VCaP (cell line): ENCODE measurements around the gene NLRP1.

Source experiments
- H3K27ac ChIP-seq: fragments of 450-650 bp; 2 replicates; pipeline ENCODE4 v1.5.1; 2017
- TF ChIP-seq, protein P1 (sequence below): fragments of 450-650 bp; conservative IDR thresholded peaks from 2 replicates; pipeline ENCODE4 v1.5.1; 2017; ENCODE audit warnings: mild to moderate bottlenecking, moderate library complexity

NLRP1 gene

DNA sequence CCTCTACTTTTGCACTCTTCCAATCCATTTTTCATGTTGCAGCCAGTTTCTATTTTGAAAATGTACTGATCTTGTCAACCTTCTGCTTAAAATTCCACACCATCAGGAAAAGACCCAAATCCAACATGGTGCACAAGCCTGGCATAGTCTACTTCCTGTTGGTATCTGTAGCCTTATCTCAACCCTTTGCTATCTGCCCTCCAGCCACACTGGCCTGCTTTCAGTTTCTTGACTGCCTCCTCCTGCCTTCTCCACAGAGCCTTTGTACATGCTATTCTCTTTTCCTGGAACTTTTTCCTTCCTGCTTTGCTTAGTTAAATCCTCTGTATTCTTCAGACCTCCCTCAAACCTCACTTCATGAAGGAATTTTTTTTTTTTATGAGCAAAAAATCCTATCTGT, 31.5 kb downstream of the NLRP1 start:
- TF ChIP-seq, protein P1, sequence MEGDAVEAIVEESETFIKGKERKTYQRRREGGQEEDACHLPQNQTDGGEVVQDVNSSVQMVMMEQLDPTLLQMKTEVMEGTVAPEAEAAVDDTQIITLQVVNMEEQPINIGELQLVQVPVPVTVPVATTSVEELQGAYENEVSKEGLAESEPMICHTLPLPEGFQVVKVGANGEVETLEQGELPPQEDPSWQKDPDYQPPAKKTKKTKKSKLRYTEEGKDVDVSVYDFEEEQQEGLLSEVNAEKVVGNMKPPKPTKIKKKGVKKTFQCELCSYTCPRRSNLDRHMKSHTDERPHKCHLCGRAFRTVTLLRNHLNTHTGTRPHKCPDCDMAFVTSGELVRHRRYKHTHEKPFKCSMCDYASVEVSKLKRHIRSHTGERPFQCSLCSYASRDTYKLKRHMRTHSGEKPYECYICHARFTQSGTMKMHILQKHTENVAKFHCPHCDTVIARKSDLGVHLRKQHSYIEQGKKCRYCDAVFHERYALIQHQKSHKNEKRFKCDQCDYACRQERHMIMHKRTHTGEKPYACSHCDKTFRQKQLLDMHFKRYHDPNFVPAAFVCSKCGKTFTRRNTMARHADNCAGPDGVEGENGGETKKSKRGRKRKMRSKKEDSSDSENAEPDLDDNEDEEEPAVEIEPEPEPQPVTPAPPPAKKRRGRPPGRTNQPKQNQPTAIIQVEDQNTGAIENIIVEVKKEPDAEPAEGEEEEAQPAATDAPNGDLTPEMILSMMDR, result no peak
- no peak overlapping the region for H3K27ac ChIP-seq

DNA sequence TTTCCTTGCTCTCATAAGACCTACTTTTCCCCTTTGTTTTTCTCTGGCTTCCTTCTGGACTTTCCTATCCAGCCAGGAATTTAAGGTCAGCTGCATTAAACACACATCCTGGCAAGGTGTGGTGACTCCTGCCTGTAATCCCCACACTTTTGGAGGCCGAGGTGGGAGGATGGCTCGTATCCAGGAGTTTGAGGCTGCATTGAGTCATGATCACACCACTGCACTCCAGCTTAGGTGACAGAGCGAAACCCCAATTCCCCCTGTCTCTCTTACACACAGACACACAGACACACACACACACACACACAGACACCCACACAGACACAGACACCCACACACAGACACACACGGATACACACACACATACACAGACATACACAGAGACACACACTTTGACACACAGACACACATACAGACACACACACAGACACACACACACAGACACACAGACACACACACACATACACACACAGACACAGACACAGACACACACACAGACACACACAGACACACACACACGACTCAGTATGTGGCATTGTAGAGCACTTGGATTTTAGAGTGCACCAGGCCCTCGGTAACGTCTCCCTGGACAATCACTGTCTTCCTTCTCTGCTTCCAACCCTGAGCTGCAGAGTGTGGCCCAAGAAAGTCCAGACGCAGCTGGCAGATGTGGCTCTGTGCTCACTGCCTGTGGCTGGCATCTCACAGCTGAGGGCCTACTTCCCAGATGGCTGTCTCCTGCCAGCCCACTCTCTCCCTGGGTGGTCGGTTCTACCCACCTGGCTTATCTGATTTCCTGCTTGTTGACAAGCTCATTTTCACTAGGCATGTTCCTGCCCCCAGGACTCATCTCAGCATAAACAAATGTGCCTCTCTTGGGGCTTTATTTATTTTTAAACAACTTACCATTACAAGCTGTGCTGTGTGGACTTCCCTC, 39.0 kb downstream of the NLRP1 start:
- TF ChIP-seq, protein P1, result no peak
- no peak overlapping the region for H3K27ac ChIP-seq

DNA sequence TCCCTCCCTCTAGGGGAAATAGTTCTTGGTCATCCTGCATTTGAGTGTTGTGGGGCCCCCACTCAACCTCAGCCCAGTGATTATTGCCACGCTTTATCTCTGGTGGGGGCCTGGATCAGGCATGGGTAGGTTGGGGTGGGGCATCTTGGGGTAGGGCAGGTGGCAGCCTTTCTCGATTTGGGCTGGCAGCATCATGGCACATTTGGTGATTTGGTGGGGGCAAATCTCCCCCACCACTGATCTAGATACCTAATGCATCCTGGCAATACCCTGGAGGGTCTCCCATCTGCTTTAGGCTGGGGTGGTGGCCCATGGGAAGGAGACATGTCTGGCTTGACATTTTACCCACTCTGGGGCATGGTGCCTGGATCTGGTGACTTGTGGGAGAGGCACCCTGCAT, 40.2 kb downstream of the NLRP1 start:
- H3K27ac ChIP-seq, result no peak overlapping the region
- TF ChIP-seq, protein P1, result no peak

DNA sequence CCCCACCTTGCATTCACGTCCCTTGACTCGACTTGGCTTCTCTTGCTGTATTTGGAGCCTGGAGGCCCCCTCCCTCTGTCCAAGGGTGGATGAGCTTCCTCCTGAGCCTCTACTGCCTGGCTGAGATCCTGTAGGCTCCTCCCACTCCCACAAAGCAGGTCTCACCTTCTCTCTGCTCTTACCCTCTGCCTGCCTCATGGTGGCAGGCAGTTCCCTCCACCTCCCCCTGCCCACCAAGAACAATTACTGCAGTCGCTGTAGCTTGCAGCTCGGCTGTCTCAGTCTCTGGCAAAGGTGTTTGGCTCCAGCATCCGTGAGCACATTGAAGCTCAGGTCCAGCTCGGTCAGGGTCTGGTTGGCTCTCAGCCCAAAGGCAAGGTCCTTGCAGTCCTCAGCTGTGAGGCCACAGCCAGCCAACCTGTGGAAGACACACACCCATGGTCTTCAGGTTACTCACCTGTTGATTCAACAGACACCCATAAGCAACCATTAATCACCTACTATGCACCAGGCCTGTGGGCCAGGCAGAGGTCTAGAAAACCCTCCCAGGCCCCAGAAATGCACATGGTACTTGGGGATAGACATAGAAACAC, 42.6 kb downstream of the NLRP1 start:
- TF ChIP-seq, protein P1, result no peak
- no peak overlapping the region for H3K27ac ChIP-seq

DNA sequence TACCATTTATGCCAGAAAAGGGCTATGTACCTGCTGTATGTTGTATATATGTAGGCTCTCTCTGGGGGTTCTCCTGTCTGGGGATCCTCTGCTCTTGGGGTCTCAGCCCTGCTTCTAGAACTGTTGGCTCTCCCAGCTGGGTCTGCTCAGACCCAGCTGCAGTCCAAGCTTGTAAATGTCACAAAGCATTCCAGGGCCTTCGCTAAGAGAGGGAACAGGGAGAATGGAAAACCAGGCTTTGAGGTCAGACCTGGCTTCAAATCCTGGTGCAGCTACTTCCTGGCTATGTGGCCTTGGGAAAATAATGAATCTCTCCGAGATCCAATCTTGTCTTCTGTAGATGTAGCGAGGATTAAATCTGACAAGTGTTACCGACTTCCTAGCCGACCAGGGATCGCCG, 44.0 kb downstream of the NLRP1 start:
- TF ChIP-seq, protein P1, result no peak

DNA sequence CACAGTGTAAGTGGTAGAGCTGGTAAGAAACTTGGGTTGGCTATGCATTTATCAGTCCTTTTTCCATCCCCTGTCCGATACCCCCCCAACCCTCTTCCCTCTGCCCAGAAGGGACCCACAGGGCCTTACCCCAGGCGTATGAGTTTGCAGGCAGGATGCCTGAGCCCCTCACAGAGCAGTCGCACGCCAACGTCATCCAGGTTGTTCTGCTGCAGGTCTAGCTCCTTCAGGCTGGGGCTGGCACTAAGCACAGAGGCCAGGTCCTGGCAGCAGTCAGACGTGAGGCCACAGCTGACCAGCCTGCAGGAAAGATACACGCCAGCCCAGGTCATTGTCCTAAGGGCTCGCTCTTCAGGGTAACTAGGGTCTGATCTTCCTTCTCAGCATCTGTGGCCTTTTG, 45.0 kb downstream of the NLRP1 start:
- no peak overlapping the region for H3K27ac ChIP-seq
- TF ChIP-seq, protein P1, result no peak

More for the DNA sequence above, 44.0 kb downstream of the NLRP1 start:
- no peak overlapping the region for H3K27ac ChIP-seq

DNA sequence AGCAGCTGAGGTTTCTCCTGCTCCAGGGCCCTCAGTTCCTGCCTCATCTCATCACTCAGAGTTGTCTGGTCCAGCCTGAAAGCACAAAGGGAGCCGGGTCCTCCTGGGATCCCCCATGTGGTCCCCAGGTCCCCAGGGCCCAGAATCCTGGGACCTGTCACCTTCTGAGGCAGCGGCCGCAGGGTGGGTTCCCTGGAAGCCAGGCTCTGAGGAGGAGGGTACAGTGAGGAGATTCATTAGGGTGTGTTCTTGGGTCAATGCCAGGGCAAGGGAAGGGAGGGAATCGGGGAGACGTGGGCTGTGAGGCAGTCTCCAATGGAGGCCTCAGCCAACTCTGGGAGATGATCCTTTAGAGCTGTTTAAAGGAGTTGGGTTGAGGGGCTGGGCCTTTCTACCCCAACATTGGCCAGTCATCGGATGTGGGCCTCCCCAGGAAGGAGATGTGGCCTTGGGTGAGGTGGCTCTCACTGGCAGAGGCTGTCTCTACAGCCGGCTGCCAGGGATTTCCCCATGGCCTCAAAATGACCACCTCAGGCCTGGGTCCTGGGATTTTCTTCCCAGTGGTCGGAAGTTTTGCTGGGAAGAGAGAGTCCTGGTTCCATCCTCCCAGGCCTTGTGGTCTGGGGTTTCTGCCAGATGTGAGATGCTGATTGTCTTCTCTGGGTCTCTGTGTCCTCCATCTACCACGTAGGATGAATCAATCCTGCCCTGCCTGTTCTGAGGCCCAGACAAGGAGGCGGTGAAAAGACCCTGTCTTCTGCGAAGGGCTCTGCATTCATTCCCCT, 47.3 kb downstream of the NLRP1 start:
- no peak overlapping the region for H3K27ac ChIP-seq
- TF ChIP-seq, protein P1, result no peak
